T-cell (primary cell): ENCODE data around the gene CRYBG3. TPM values are rescaled to one million over a fixed set of nuclear protein-coding genes. Genes with fewer than 3 reads are reported as not detected.

ENCODE experiments used
- ATAC-seq, 4 experiments: fragments of 200-7000 bp in 3 of 4; fragments of 150-1000 bp in 1 of 4; cut with Tn5 transposase; replicated peaks in 1 of 4; 1 replicate in 3 of 4; 2 replicates in 1 of 4; pipeline ENCODE4 v1.10.0; 2021; ENCODE audit warnings: moderate library complexity in 3 of 4, mild to moderate bottlenecking in 2 of 4, moderate number of reproducible peaks in 1 of 4
- CTCF ChIA-PET, 2 donors: fragments of 300-600 bp; sonication (Branson Sonifier 250); formaldehyde crosslinking; loops; one replicate each; lab custom pipeline; 2022; ENCODE audit warnings: antibody characterized with exemption in 2 of 2; lab: Charles Lee
- POLR2A ChIA-PET, 2 donors: fragments of 300-600 bp; sonication (Branson Sonifier 250); formaldehyde crosslinking; loops; one replicate each; lab custom pipeline; 2022; ENCODE audit warnings: antibody characterized with exemption in 2 of 2; lab: Charles Lee
- DNase-seq, 35 experiments: peaks; one replicate each; pipeline versions ENCODE4 v3.0.0 to v3.0.0-alpha.2; 2013 to 2023
- H3K27ac ChIP-seq: one replicate; pipeline ENCODE4 v1.5.1; 2013; ENCODE audit warnings: low read length
- H3K27me3 ChIP-seq, 2 experiments: replicated peaks in 1 of 2; 1 replicate in 1 of 2; 2 replicates in 1 of 2; pipeline versions ENCODE4 v1.6.1 to v1.7.0; 2013; ENCODE audit warnings: low read length in 1 of 2, mixed read lengths in 1 of 2; ENCODE audit not compliant: control insufficient read depth in 2 of 2, insufficient read depth in 2 of 2; ENCODE audit errors: extremely low read depth in 1 of 2
- H3K36me3 ChIP-seq, 2 donors: 1 replicate in 1 of 2; 2 replicates in 1 of 2; pipeline versions ENCODE4 v1.6.1 to v1.7.0; 2013; ENCODE audit warnings: low read length in 1 of 2; ENCODE audit not compliant: control insufficient read depth in 2 of 2, insufficient read depth in 1 of 2; ENCODE audit errors: extremely low read depth in 1 of 2
- H3K4me1 ChIP-seq, 2 experiments: 1 replicate in 1 of 2; 2 replicates in 1 of 2; pipeline versions ENCODE4 v1.6.1 to v1.7.0; 2013; ENCODE audit warnings: low read length in 2 of 2, mixed read lengths in 1 of 2; ENCODE audit not compliant: insufficient read depth in 2 of 2, control insufficient read depth in 1 of 2; ENCODE audit errors: extremely low read depth in 1 of 2
- H3K4me3 ChIP-seq, 2 donors: 1 replicate in 1 of 2; 2 replicates in 1 of 2; pipeline versions ENCODE4 v1.5.1 to v1.7.0; 2013; ENCODE audit warnings: mild to moderate bottlenecking in 2 of 2, low read length in 1 of 2, moderate library complexity in 1 of 2; ENCODE audit not compliant: control insufficient read depth in 1 of 2; ENCODE audit errors: extremely low read depth in 1 of 2
- H3K9me3 ChIP-seq: 2 replicates; pipeline ENCODE4 v1.7.0; 2013
- H3K27ac Mint-ChIP-seq, 2 donors: one replicate each; pipeline ENCODE4 v1.8.0; 2020 to 2021; ENCODE audit warnings: mild to moderate bottlenecking in 2 of 2, mixed read lengths in 2 of 2
- H3K27me3 Mint-ChIP-seq, 2 donors: one replicate each; pipeline ENCODE4 v1.8.0; 2021 to 2022; ENCODE audit warnings: mixed read lengths in 2 of 2
- H3K36me3 Mint-ChIP-seq: one replicate; pipeline ENCODE4 v1.8.0; 2021; ENCODE audit warnings: mixed read lengths
- H3K4me1 Mint-ChIP-seq, 3 donors: one replicate each; pipeline ENCODE4 v1.8.0; 2020 to 2022; ENCODE audit warnings: mixed read lengths in 3 of 3, mild to moderate bottlenecking in 1 of 3
- H3K4me3 Mint-ChIP-seq, 3 donors: one replicate each; pipeline ENCODE4 v1.8.0; 2020 to 2022; ENCODE audit warnings: mild to moderate bottlenecking in 3 of 3, mixed read lengths in 3 of 3, moderate library complexity in 3 of 3
- H3K9me3 Mint-ChIP-seq, 3 donors: one replicate each; pipeline ENCODE4 v1.8.0; 2020 to 2022; ENCODE audit warnings: mixed read lengths in 3 of 3
- WGBS: methylation state at CpG from one replicate; pipeline ENCODE4 v1.1.5; 2013; ENCODE audit warnings: missing lambda C conversion rate; ENCODE audit not compliant: insufficient coverage; 5-methylcytosine and 5-hydroxymethylcytosine counted together
- total RNA-seq, 35 experiments: library from RNA in 6 of 35; stranded (reverse) in 6 of 35; fragments of 120-200 nt in 1 of 35; gene quantifications; one replicate each; pipeline versions ENCODE4 v1.2.1 to v1.2.4 and lab custom pipeline; 2013 to 2026

Gene CRYBG3
- total RNA-seq, 5 donors from 2014 or later (not counting 1 experiment from before 2014, with no cell fraction given), result 3.1 to 5.8 (median 5.3) TPM

DNA sequence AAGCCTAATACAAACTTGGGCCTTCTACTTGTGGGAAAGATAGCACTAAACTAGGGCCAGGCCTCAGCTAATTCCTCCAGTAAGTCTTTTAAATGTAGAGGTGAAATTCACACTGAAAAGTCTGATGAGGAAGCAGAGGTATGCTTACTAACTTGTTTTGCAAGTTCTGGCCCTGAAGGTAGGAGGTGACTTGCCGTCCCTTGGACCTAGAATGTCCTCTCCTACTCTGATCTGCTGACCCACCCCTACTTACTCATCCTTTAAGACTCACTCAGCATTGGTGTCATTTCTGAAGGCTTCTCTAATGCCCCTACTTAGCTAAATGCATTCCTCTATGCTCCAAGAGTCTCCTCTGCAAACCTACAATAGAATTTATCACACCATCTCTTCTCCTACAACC lies 131.1 kb downstream of the CRYBG3 start:
- no peak overlapping the region for H3K4me3 Mint-ChIP-seq
- ATAC-seq (no peak), DNase-seq (no peak)
- ChIA-PET POLR2A (no interaction called here), CTCF (interaction anchor here (0.5 to 1.0 kb wide), 2 partner anchors 9 to 10 kb away, joined by 3 read pairs; no protein-coding TSS in a partner anchor)
- no peaks in the 10 kb centered on the region for H3K27me3 ChIP-seq
- H3K27me3 Mint-ChIP-seq, result no peaks in the 10 kb centered on the region
- peaks cover 14 to 77% of the 10 kb centered on the region in 2 donors for H3K36me3 ChIP-seq
- no peak overlapping the region for H3K27ac ChIP-seq
- H3K36me3 Mint-ChIP-seq, result peaks cover 76% of the 10 kb centered on the region
- no peaks in the 10 kb centered on the region for H3K4me1 Mint-ChIP-seq
- no peaks in the 10 kb centered on the region for H3K4me1 ChIP-seq
- no peaks in the 10 kb centered on the region for H3K9me3 Mint-ChIP-seq
- H3K27ac Mint-ChIP-seq, result no peak overlapping the region
- H3K9me3 ChIP-seq, result no peaks in the 10 kb centered on the region
- H3K4me3 ChIP-seq, result no peak overlapping the region
- 100% methylated on average over 1 of the region's 1 CpG for WGBS

GRCh38 chr3:97954228-97954827 lies 132.5 kb downstream of the CRYBG3 start:
- Mint-ChIP-seq H3K9me3 (no peaks in the 10 kb centered on the region), H3K36me3 (peaks cover 77% of the 10 kb centered on the region), H3K27ac (no peak overlapping the region), H3K27me3 (no peaks in the 10 kb centered on the region), H3K4me3 (no peak overlapping the region), H3K4me1 (no peaks in the 10 kb centered on the region)
- no peak overlapping the region for H3K4me3 ChIP-seq
- H3K27me3 ChIP-seq, result no peaks in the 10 kb centered on the region
- ChIA-PET CTCF (interaction anchor here in 1 of 2 donors (0.7 kb wide), 1 partner anchor 68 kb away, joined by 3 read pairs; no protein-coding TSS in a partner anchor), POLR2A (no interaction called here)
- 91% methylated on average over 7 of the region's 9 CpGs for WGBS
- no peak overlapping the region for H3K27ac ChIP-seq
- DNase-seq, result no peak
- no peaks in the 10 kb centered on the region for H3K9me3 ChIP-seq
- H3K36me3 ChIP-seq, result peaks cover 8 to 79% of the 10 kb centered on the region in 2 donors
- no peak for ATAC-seq
- no peaks in the 10 kb centered on the region for H3K4me1 ChIP-seq

DNA sequence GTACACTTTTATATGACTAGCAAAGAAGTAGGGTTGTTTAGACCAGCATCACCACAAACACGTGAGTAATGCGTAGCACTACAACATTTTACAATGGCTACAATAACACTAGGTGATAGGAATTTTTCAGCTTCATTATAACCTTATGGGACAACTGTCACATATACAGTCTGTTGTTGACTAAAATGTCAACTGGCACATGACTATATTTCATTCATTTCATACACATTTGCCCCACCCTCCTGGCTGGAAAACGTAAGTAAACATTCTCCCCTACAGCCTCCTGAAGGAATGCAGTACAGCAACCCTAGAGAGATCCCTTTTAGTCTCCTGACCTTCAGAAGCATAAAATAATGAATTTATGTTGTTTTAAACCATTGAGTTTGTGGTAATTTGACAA lies 134.2 kb downstream of the CRYBG3 start:
- Mint-ChIP-seq H3K4me3 (no peak overlapping the region), H3K9me3 (no peaks in the 10 kb centered on the region), H3K27me3 (no peaks in the 10 kb centered on the region), H3K27ac (no peak overlapping the region), H3K36me3 (peaks cover 70% of the 10 kb centered on the region), H3K4me1 (peaks cover 0 to under 1% (median 0%) of the 10 kb centered on the region in 3 donors)
- ATAC-seq (no peak), DNase-seq (no peak)
- Histone ChIP-seq H3K36me3 (peaks cover 8 to 81% of the 10 kb centered on the region in 2 donors), H3K4me3 (no peak overlapping the region), H3K27ac (no peak overlapping the region), H3K4me1 (no peaks in the 10 kb centered on the region), H3K9me3 (no peaks in the 10 kb centered on the region), H3K27me3 (no peaks in the 10 kb centered on the region)
- POLR2A ChIA-PET, result interaction anchor here in 1 of 2 donors (0.5 kb wide), 1 partner anchor 143 kb away, joined by 7 read pairs; no protein-coding TSS in a partner anchor
- CTCF ChIA-PET, result no interaction called here
- WGBS, result no CpG with 5 or more reads among the region's 3 CpGs

DNA sequence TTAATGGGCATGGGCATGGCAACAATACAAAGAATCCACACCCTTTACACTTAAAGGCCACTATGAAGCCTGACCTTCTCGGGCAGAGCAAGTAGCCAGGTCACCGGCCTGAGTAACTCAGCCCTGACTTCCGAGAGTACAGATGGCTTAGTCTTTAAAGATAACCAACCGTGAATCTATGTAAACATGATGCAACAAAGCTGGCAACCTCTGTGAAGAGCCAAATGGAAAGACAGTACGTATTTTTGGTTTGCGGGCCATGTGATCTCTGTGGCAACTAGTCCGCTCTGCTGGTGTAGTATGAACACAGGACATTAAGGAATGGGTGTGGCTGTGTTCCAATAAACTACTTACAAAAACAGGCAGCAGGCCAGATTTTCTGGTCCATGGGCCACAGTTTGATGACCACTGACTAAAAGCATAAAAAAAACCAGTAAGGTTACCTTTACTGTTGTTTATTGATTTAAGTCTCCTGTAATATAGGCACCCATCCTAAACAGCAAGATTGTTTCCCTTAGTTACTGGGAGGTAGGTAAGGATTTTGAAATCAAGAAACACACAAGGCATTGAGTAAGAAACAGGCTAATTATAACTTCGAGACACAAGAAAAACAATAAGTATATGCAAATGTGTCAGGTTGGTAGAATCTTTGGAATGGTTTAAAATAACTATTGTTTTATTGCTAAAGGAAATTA lies 136.0 kb downstream of the CRYBG3 start:
- Mint-ChIP-seq H3K9me3 (no peaks in the 10 kb centered on the region), H3K4me1 (peaks cover 15 to 17% (median 15%) of the 10 kb centered on the region in 3 donors), H3K27me3 (no peaks in the 10 kb centered on the region), H3K4me3 (no peak overlapping the region), H3K27ac (no peak overlapping the region), H3K36me3 (peaks cover 67% of the 10 kb centered on the region)
- 89% methylated on average over 4 of the region's 8 CpGs for WGBS
- Histone ChIP-seq H3K27me3 (no peaks in the 10 kb centered on the region), H3K9me3 (no peaks in the 10 kb centered on the region), H3K4me1 (no peaks in the 10 kb centered on the region), H3K4me3 (no peak overlapping the region), H3K36me3 (peaks cover 8 to 79% of the 10 kb centered on the region in 2 donors), H3K27ac (no peak overlapping the region)
- CTCF ChIA-PET, result interaction anchor here in 1 of 2 donors (1.1 kb wide), 1 partner anchor 9 kb away, joined by 3 read pairs; no protein-coding TSS in a partner anchor
- POLR2A ChIA-PET, result no interaction called here
- ATAC-seq (no peak), DNase-seq (no peak)

GRCh38 chr3:97958396-97958795 lies 136.6 kb downstream of the CRYBG3 start:
- Histone ChIP-seq H3K27ac (no peak overlapping the region), H3K4me3 (no peak overlapping the region), H3K27me3 (no peaks in the 10 kb centered on the region), H3K9me3 (no peaks in the 10 kb centered on the region), H3K4me1 (no peaks in the 10 kb centered on the region), H3K36me3 (peaks cover 5 to 73% of the 10 kb centered on the region in 2 donors)
- ATAC-seq (no peak), DNase-seq (no peak)
- H3K4me1 Mint-ChIP-seq, result peaks cover 16 to 18% (median 18%) of the 10 kb centered on the region in 3 donors
- CTCF ChIA-PET, result interaction anchor here in 1 of 2 donors (0.7 to 1.1 kb wide), 2 partner anchors 8 to 33 kb away, joined by 3 to 8 read pairs; no protein-coding TSS in a partner anchor
- no peaks in the 10 kb centered on the region for H3K27me3 Mint-ChIP-seq
- 84% methylated on average over 2 of the region's 2 CpGs for WGBS
- H3K4me3 Mint-ChIP-seq, result no peak overlapping the region
- H3K36me3 Mint-ChIP-seq, result peaks cover 63% of the 10 kb centered on the region
- POLR2A ChIA-PET, result no interaction called here
- H3K27ac Mint-ChIP-seq, result peak overlapping the region in 1 of 2 donors; percentile 16
- no peaks in the 10 kb centered on the region for H3K9me3 Mint-ChIP-seq

DNA sequence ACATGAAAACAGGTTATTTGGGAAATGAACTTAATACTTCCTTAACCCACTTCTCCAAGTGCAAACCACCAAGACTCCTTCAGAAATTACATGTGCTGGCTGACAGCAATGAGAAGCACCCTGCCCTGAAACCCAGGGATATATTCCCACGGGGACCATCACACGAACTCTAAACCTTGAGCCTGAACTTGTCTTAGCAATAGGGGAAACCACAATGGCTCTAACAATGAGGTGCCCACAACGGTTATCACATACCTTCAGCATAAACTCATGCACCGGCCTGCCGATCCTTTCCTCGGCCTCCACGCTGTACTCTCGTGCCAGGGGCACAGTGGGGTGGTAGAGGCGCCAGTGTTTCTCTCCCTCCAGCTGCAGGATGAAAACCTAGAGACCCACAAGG lies 137.0 kb downstream of the CRYBG3 start:
- CTCF ChIA-PET, result interaction anchor here in 1 of 2 donors (0.7 to 1.1 kb wide), 2 partner anchors 8 to 33 kb away, joined by 3 to 8 read pairs; no protein-coding TSS in a partner anchor

More for the DNA sequence above, 137.0 kb downstream of the CRYBG3 start:
- H3K27me3 ChIP-seq, result no peaks in the 10 kb centered on the region
- Mint-ChIP-seq H3K36me3 (peaks cover 64% of the 10 kb centered on the region), H3K9me3 (no peaks in the 10 kb centered on the region), H3K4me1 (peaks cover 20 to 22% (median 22%) of the 10 kb centered on the region in 3 donors), H3K4me3 (no peak overlapping the region), H3K27me3 (no peaks in the 10 kb centered on the region), H3K27ac (peak overlapping the region in 1 of 2 donors; percentile 16)
- ATAC-seq, result no peak
- H3K27ac ChIP-seq, result no peak overlapping the region
- H3K4me1 ChIP-seq, result no peaks in the 10 kb centered on the region
- POLR2A ChIA-PET, result no interaction called here
- no peak overlapping the region for H3K4me3 ChIP-seq
- no peak for DNase-seq
- H3K36me3 ChIP-seq, result peaks cover 5 to 69% of the 10 kb centered on the region in 2 donors
- H3K9me3 ChIP-seq, result no peaks in the 10 kb centered on the region
- 100% methylated on average over 2 of the region's 9 CpGs for WGBS
